ENCODE measurements around the gene TRIB2. TPM values are rescaled to one million over a fixed set of nuclear protein-coding genes. Genes with fewer than 3 reads are reported as not detected.
A peak's percentile ranks its signal among the peaks of the same experiment; 100 is the strongest.

Gene TRIB2
- total RNA-seq, 1 donor from 2014 or later: 57.8 TPM

DNA sequence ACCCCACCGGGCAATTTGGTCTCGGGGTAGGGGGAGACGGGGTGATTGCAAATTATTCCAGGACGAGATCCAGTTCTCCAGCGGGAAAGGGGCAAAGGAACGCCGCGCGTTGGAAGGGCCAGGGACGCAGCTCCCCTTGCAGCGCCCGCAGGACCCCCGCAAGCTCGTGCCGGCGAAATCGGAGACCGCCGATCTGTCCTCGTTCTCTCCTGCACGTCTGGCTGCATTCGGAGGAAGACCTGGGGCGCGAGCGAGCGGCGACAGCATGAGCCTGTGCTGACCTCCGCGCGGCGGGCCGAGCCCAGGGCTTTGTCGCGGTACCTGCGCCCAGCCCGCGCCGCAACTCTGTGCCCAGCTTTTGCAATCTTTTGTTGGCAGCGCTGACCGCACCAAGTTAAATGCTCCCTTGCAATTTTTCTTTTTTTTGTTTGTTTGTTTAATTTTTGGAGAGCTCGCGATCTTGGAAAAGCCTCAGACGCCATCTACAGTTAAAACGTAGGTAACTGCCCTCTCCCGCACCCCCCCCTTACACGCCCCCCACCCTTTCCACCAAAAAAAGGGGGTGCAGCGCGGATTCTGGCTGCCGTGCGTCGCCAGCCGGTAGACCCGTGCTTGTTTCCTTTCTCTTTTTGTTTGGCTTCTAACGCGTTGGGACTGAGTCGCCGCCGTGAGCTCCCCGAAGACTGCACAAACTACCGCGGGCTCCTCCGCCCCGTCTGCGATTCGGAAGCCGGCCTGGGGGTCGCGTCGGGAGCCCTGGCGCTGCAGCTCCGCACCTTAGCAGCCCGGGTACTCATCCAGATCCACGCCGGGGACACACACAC is 667 bp downstream of the TRIB2 start:
- Mint-ChIP-seq H3K9me3 (ENCODE audit: low read depth) (no peaks in the 10 kb centered on the region), H3K27me3 (no peaks in the 10 kb centered on the region), H3K4me3 (ENCODE audit: low read depth) (peak overlapping the region; percentile 98), H3K4me1 (ENCODE audit: low read depth) (peaks cover 29% of the 10 kb centered on the region), H3K27ac (peak overlapping the region; percentile 94), H3K36me3 (ENCODE audit: insufficient read depth) (peaks cover 2% of the 10 kb centered on the region)
- peak; percentile 57 for TF ChIP-seq CTCF (IDR thresholded peaks at IDR 0.05; ENCODE audit: unreplicated experiment)
- peak; percentile 49 for DNase-seq (ENCODE audit: low spot score, unreplicated experiment)

GRCh38 chr2:12718015-12718671 is 1.4 kb downstream of the TRIB2 start:
- no peak for TF ChIP-seq CTCF (IDR thresholded peaks at IDR 0.05; ENCODE audit: unreplicated experiment)
- H3K27me3 Mint-ChIP-seq: no peaks in the 10 kb centered on the region
- no peak for DNase-seq (ENCODE audit: low spot score, unreplicated experiment)
- peak overlapping the region; percentile 98 for H3K4me3 Mint-ChIP-seq (ENCODE audit: low read depth)
- H3K27ac Mint-ChIP-seq: peak overlapping the region; percentile 94
- peaks cover 31% of the 10 kb centered on the region for H3K4me1 Mint-ChIP-seq (ENCODE audit: low read depth)
- peaks cover 2% of the 10 kb centered on the region for H3K36me3 Mint-ChIP-seq (ENCODE audit: insufficient read depth)
- H3K9me3 Mint-ChIP-seq (ENCODE audit: low read depth): no peaks in the 10 kb centered on the region

- no peak for DNase-seq (ENCODE audit: low spot score, unreplicated experiment)
- H3K4me1 Mint-ChIP-seq (ENCODE audit: low read depth): peaks cover 32% of the 10 kb centered on the region
- H3K27me3 Mint-ChIP-seq: no peaks in the 10 kb centered on the region
These were observed 2.1 kb downstream of the TRIB2 start for GRCh38 chr2:12718711-12719399.

GRCh38 chr2:12719400-12720277 is 2.9 kb downstream of the TRIB2 start:
- Mint-ChIP-seq H3K27ac (peak overlapping the region; percentile 94), H3K4me1 (ENCODE audit: low read depth) (peaks cover 32% of the 10 kb centered on the region), H3K9me3 (ENCODE audit: low read depth) (no peaks in the 10 kb centered on the region), H3K27me3 (no peaks in the 10 kb centered on the region), H3K36me3 (ENCODE audit: insufficient read depth) (peaks cover 8% of the 10 kb centered on the region), H3K4me3 (ENCODE audit: low read depth) (peak overlapping the region; percentile 98)
- no peak for TF ChIP-seq CTCF (IDR thresholded peaks at IDR 0.05; ENCODE audit: unreplicated experiment)
- DNase-seq (ENCODE audit: low spot score, unreplicated experiment): no peak

More at GRCh38 chr2:12718711-12719399, 2.1 kb downstream of the TRIB2 start:
- no peak for TF ChIP-seq CTCF (IDR thresholded peaks at IDR 0.05; ENCODE audit: unreplicated experiment)
- Mint-ChIP-seq H3K9me3 (ENCODE audit: low read depth) (no peaks in the 10 kb centered on the region), H3K4me3 (ENCODE audit: low read depth) (peak overlapping the region; percentile 98), H3K27ac (peak overlapping the region; percentile 94), H3K36me3 (ENCODE audit: insufficient read depth) (peaks cover 2% of the 10 kb centered on the region)

Data from progenitor cell of endocrine pancreas (in vitro differentiated cells).